OCI-LY7 (cell line): ENCODE results near the gene INPP4A. TPM values are rescaled to one million over a fixed set of nuclear protein-coding genes. Genes with fewer than 3 reads are reported as not detected.

Source experiments
- BruUV-seq: library from RNA; stranded (reverse); fragments of 400-500 nt; replicated peaks from 2 replicates; lab custom pipeline; 2021; lab: Mats Ljungman, UMichigan
- CTCF ChIA-PET: fragments of 300-600 bp; sonication (Branson Sonifier 250); formaldehyde crosslinking; loops from one replicate; lab custom pipeline; 2022; ENCODE audit warnings: antibody characterized with exemption; ENCODE audit not compliant: unreplicated experiment; lab: Charles Lee
- POLR2A ChIA-PET: fragments of 300-600 bp; sonication (Branson Sonifier 250); formaldehyde crosslinking; loops from one replicate; lab custom pipeline; 2022; ENCODE audit warnings: antibody characterized with exemption; lab: Charles Lee
- DNase-seq: peaks from one replicate; pipeline ENCODE4 v3.0.0-alpha.2; 2015; ENCODE audit warnings: low spot score
- H2AFZ ChIP-seq: fragments of 200-600 bp; sonication (generic), shearing (Covaris generic); 2 replicates; pipeline ENCODE4 v1.6.1; 2014; ENCODE audit warnings: mild to moderate bottlenecking, antibody characterized with exemption, low read length, moderate library complexity
- H3K27ac ChIP-seq: fragments of 200-600 bp; sonication (generic); 2 replicates; pipeline ENCODE4 v1.5.1; 2014; ENCODE audit warnings: mixed run types, low read depth, mild to moderate bottlenecking, moderate library complexity, low read length, inconsistent platforms; ENCODE audit not compliant: poor library complexity, severe bottlenecking
- H3K36me3 ChIP-seq: fragments of 200-600 bp; sonication (generic); 2 replicates; pipeline ENCODE4 v1.6.1; 2014; ENCODE audit warnings: mild to moderate bottlenecking, antibody characterized with exemption, low read length, moderate library complexity, mixed read lengths; ENCODE audit not compliant: insufficient read depth
- H3K4me1 ChIP-seq: fragments of 200-600 bp; sonication (generic); 2 replicates; pipeline ENCODE4 v1.5.1; 2014; ENCODE audit warnings: mild to moderate bottlenecking, low read length; ENCODE audit not compliant: insufficient read depth, poor library complexity, severe bottlenecking
- H3K4me2 ChIP-seq: fragments of 200-600 bp; sonication (generic); 2 replicates; pipeline ENCODE4 v1.6.1; 2014; ENCODE audit warnings: mild to moderate bottlenecking, low read length
- H3K4me3 ChIP-seq: fragments of 200-600 bp; sonication (generic); 2 replicates; pipeline ENCODE4 v1.5.1; 2014; ENCODE audit warnings: mild to moderate bottlenecking, low read depth, low read length; ENCODE audit not compliant: poor library complexity, severe bottlenecking
- H3K79me2 ChIP-seq: fragments of 200-600 bp; sonication (generic); 2 replicates; pipeline ENCODE4 v1.6.1; 2016; ENCODE audit warnings: low read depth, mild to moderate bottlenecking, low read length, moderate library complexity, mixed read lengths; ENCODE audit not compliant: insufficient read depth
- H3K9me2 ChIP-seq: fragments of 200-600 bp; sonication (generic); 2 replicates; pipeline ENCODE4 v1.6.1; 2016; ENCODE audit warnings: mild to moderate bottlenecking, low read length, mixed read lengths; ENCODE audit not compliant: insufficient read depth
- H3K9me3 ChIP-seq: fragments of 200-600 bp; sonication (generic); 2 replicates; pipeline ENCODE4 v1.6.1; 2014; ENCODE audit warnings: mild to moderate bottlenecking, mixed run types, low read length, mixed read lengths
- H4K20me1 ChIP-seq: fragments of 200-600 bp; sonication (generic); 2 replicates; pipeline ENCODE4 v1.6.1; 2014; ENCODE audit warnings: mild to moderate bottlenecking, antibody characterized with exemption, low read length, moderate library complexity, mixed read lengths; ENCODE audit not compliant: insufficient read depth
- CTCF ChIP-seq: fragments of 200-600 bp; sonication (generic); conservative IDR thresholded peaks from 2 replicates; pipeline ENCODE4 v1.5.1; 2014; ENCODE audit warnings: mild to moderate bottlenecking, antibody characterized with exemption, low read length, moderate library complexity, mixed read lengths
- EZH2phosphoT487 ChIP-seq: fragments of 200-600 bp; sonication (generic); IDR thresholded peaks from 2 replicates; pipeline ENCODE4 v1.6.1; 2018; ENCODE audit warnings: low read depth, borderline replicate concordance, mild to moderate bottlenecking, mixed run types, antibody characterized with exemption, low read length, moderate library complexity, mixed read lengths
- intact Hi-C: fragments of 100-400 bp; cut with micrococcal nuclease; formaldehyde crosslinking; loops from one replicate; pipeline ENCODE4 v1.10.0; 2022; ENCODE audit not compliant: unreplicated experiment
- total RNA-seq, 2 experiments: library from RNA; depleted of rRNA in 1 of 2; stranded (reverse); fragments of >200 nt in 1 of 2; shearing (Covaris generic) in 1 of 2; gene quantifications; 2 replicates each; pipeline ENCODE4 v1.2.3, GENCODE V29; 2014 to 2022

The INPP4A gene
- total RNA-seq, 2 experiments from 2014 or later: 28.5 to 28.6 TPM

- Histone ChIP-seq H3K9me3 (no peaks in the 10 kb centered on the region), H3K4me3 (no peak overlapping the region), H4K20me1 (no peaks in the 10 kb centered on the region), H3K36me3 (no peaks in the 10 kb centered on the region), H3K4me1 (no peaks in the 10 kb centered on the region), H3K27ac (no peak overlapping the region), H3K4me2 (no peak overlapping the region), H3K9me2 (no peaks in the 10 kb centered on the region), H2AFZ (no peak overlapping the region), H3K79me2 (no peaks in the 10 kb centered on the region)
- BruUV-seq: no TSS peak
- intact Hi-C loops: no loop called here
- no peak for DNase-seq
- POLR2A ChIA-PET: no interaction called here
- CTCF ChIA-PET: no interaction called here
- TF ChIP-seq CTCF (no peak), EZH2phosphoT487 (no peak)
Measured at GRCh38 chr2:98512699-98513098, 68.0 kb downstream of the INPP4A start.

- no peak overlapping the region for H2AFZ ChIP-seq
- H3K27ac ChIP-seq: no peak overlapping the region
- ChIA-PET POLR2A (interaction anchor here (1.0 kb wide), 1 partner anchor 27 kb away, joined by 4 read pairs; no protein-coding TSS in a partner anchor), CTCF (no interaction called here)
- no peak for DNase-seq
- no peaks in the 10 kb centered on the region for H3K4me1 ChIP-seq
- no peaks in the 10 kb centered on the region for H3K79me2 ChIP-seq
- H3K9me3 ChIP-seq: no peaks in the 10 kb centered on the region
- H3K4me2 ChIP-seq: no peak overlapping the region
- no peaks in the 10 kb centered on the region for H4K20me1 ChIP-seq
- H3K36me3 ChIP-seq: no peaks in the 10 kb centered on the region
- BruUV-seq: no TSS peak
- no peak overlapping the region for H3K4me3 ChIP-seq
- intact Hi-C loops: no loop called here
- H3K9me2 ChIP-seq: no peaks in the 10 kb centered on the region
- TF ChIP-seq CTCF (no peak), EZH2phosphoT487 (no peak)
Measured at GRCh38 chr2:98514096-98514639, 69.5 kb downstream of the INPP4A start.

- CTCF ChIA-PET: no interaction called here
- BruUV-seq: no TSS peak
- H3K36me3 ChIP-seq: no peaks in the 10 kb centered on the region
- intact Hi-C loops: no loop called here
- no peak overlapping the region for H3K4me3 ChIP-seq
- H3K4me1 ChIP-seq: no peaks in the 10 kb centered on the region
- TF ChIP-seq EZH2phosphoT487: no peak
- TF ChIP-seq CTCF: no peak
- H3K79me2 ChIP-seq: no peaks in the 10 kb centered on the region
- H2AFZ ChIP-seq: no peak overlapping the region
- H3K9me3 ChIP-seq: no peaks in the 10 kb centered on the region
- no peaks in the 10 kb centered on the region for H3K9me2 ChIP-seq
- POLR2A ChIA-PET: interaction anchor here (1.0 kb wide), 1 partner anchor 27 kb away, joined by 4 read pairs; no protein-coding TSS in a partner anchor
- H3K4me2 ChIP-seq: no peak overlapping the region
- H4K20me1 ChIP-seq: no peaks in the 10 kb centered on the region
- H3K27ac ChIP-seq: no peak overlapping the region
- DNase-seq: no peak
Measured at GRCh38 chr2:98514879-98515249, 70.2 kb downstream of the INPP4A start.
